ENCODE measurements around the gene SH3RF3. TPM values are rescaled to one million over a fixed set of nuclear protein-coding genes. Genes with fewer than 3 reads are reported as not detected.

Gene SH3RF3
- total RNA-seq, 1 donor from 2014 or later: 1.3 TPM

DNA sequence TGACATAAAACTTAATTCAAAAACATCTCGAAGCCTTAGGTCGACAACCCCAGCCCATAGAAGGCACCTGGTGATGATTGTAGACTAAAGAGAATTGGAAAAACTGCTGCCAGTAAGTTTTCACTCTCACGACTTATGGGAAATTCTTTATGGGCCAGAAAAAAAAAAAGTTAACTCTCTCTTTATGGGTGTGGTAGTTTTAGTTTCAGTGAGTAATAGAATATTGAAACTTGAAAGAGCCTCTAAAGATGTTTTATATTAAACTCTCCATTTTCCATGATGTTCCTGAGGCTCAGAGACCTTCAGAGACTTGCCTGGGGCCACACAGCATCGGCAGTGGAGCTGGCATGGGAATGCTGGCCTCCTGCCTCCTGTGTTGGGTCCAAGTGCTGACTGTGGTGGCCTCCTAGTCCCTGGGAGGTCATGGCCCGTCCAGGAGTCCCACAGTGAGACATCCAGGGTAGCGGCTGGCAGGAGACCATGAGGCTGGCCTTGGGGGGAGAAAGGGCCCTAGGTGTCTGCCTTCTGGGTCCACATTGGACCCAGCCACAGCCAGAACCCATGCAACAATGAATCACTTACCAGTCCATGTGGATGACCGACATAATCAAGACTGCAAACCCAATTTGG lies 325.9 kb downstream of the SH3RF3 start:
- Mint-ChIP-seq H3K4me3 (ENCODE audit: low read depth) (no peak overlapping the region), H3K36me3 (ENCODE audit: insufficient read depth) (no peaks in the 10 kb centered on the region), H3K4me1 (ENCODE audit: low read depth) (no peaks in the 10 kb centered on the region), H3K9me3 (ENCODE audit: low read depth) (no peaks in the 10 kb centered on the region), H3K27me3 (no peaks in the 10 kb centered on the region), H3K27ac (no peak overlapping the region)
- TF ChIP-seq, protein P1, sequence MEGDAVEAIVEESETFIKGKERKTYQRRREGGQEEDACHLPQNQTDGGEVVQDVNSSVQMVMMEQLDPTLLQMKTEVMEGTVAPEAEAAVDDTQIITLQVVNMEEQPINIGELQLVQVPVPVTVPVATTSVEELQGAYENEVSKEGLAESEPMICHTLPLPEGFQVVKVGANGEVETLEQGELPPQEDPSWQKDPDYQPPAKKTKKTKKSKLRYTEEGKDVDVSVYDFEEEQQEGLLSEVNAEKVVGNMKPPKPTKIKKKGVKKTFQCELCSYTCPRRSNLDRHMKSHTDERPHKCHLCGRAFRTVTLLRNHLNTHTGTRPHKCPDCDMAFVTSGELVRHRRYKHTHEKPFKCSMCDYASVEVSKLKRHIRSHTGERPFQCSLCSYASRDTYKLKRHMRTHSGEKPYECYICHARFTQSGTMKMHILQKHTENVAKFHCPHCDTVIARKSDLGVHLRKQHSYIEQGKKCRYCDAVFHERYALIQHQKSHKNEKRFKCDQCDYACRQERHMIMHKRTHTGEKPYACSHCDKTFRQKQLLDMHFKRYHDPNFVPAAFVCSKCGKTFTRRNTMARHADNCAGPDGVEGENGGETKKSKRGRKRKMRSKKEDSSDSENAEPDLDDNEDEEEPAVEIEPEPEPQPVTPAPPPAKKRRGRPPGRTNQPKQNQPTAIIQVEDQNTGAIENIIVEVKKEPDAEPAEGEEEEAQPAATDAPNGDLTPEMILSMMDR (IDR thresholded peaks at IDR 0.05; ENCODE audit: unreplicated experiment): no peak
- no peak for DNase-seq (ENCODE audit: low spot score, unreplicated experiment)

DNA sequence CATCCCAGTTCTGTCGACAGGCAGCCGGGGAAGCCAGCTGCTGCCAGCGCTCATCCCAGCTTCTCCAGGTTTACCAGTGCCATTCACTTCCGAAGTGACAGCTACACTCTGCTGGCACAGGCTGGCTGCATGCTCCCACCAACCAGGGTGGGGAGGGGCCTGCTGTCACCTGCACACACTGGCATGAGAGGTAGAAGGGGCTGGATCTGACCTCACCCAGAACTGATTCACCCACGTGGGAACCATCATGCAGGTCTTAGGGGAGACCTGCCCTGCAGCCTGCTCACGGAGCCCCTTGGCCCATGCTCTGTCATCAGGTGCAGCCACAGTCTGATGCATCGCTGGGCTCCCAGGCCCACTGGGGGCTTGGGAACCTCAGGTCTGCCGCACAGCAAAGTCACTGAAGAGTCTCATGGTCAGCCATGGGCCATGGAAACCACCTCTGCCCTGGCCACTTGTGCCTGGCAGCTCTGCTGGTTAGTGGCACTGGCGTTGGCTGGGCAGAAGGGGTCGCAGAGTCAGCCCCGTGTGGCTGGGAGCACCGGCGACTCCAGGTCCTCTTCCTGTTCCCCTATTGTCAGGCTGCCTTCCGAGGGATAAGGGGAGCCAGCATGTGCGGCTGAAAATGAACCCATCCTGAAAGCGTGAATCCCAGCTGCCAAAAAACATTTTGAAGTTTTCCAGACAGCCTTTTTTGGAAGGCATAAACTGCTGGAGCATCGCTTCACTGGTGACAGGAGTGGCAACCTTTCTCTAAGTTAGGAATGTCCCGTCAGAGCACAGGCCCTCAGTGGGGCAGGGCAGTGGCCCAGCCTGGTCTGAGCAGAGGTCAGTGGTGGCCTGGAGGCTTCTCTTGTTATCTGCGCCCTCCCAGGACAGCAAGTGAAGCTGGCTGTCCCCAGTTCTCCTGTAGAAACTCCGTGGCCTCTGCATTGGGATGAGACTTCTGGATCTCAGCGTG lies 327.0 kb downstream of the SH3RF3 start:
- no peaks in the 10 kb centered on the region for H3K4me1 Mint-ChIP-seq (ENCODE audit: low read depth)
- H3K4me3 Mint-ChIP-seq (ENCODE audit: low read depth): no peak overlapping the region
- H3K36me3 Mint-ChIP-seq (ENCODE audit: insufficient read depth): no peaks in the 10 kb centered on the region
- TF ChIP-seq, protein P1 (IDR thresholded peaks at IDR 0.05; ENCODE audit: unreplicated experiment): no peak
- no peak overlapping the region for H3K27ac Mint-ChIP-seq
- H3K27me3 Mint-ChIP-seq: no peaks in the 10 kb centered on the region
- no peaks in the 10 kb centered on the region for H3K9me3 Mint-ChIP-seq (ENCODE audit: low read depth)
- no peak for DNase-seq (ENCODE audit: low spot score, unreplicated experiment)

DNA sequence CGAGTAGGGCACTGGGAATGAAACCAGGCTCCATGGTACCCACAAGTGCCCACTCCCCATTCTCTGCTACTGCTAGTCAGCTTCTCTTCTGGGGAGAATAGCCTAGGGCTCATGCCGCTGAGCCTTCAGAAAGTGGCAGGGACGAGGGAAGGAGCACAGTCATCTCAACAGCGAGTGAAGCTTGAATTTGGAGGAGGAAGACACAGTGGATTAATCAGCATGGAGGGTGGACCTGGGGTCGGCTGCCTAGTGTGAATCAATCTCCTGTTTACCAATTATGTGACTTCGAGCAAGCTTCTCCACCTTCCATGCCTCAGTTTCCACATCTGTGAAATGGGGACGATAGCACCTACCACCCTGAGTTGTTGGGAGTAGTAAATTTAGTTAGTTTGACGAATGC lies 327.8 kb downstream of the SH3RF3 start:
- H3K4me3 Mint-ChIP-seq (ENCODE audit: low read depth): no peak overlapping the region
- no peak for DNase-seq (ENCODE audit: low spot score, unreplicated experiment)
- H3K27ac Mint-ChIP-seq: no peak overlapping the region
- H3K36me3 Mint-ChIP-seq (ENCODE audit: insufficient read depth): no peaks in the 10 kb centered on the region
- no peaks in the 10 kb centered on the region for H3K9me3 Mint-ChIP-seq (ENCODE audit: low read depth)
- TF ChIP-seq, protein P1 (IDR thresholded peaks at IDR 0.05; ENCODE audit: unreplicated experiment): no peak
- no peaks in the 10 kb centered on the region for H3K27me3 Mint-ChIP-seq
- H3K4me1 Mint-ChIP-seq (ENCODE audit: low read depth): no peaks in the 10 kb centered on the region

DNA sequence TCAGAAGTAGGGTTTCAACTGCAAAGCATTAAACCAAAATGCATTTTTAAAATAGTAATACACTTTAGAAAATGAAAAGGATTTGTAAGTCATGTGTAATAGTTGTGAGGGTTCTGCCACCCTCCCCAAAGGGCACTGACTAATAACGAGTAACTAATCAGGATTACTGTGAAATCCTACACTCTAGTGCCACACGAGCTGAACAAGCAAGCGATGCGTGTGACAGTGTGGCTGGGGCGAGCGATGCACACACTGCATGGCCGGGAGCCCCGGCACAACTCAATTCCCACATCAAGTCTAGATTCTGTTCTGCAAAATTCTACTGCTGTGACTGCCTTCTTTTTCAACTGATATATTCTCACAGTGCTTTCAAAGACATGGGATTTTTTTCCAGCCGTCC lies 328.4 kb downstream of the SH3RF3 start:
- Mint-ChIP-seq H3K27ac (no peak overlapping the region), H3K4me1 (ENCODE audit: low read depth) (no peaks in the 10 kb centered on the region), H3K9me3 (ENCODE audit: low read depth) (no peaks in the 10 kb centered on the region), H3K4me3 (ENCODE audit: low read depth) (no peak overlapping the region), H3K36me3 (ENCODE audit: insufficient read depth) (no peaks in the 10 kb centered on the region), H3K27me3 (no peaks in the 10 kb centered on the region)
- DNase-seq (ENCODE audit: low spot score, unreplicated experiment): no peak
- TF ChIP-seq, protein P1 (IDR thresholded peaks at IDR 0.05; ENCODE audit: unreplicated experiment): no peak

DNA sequence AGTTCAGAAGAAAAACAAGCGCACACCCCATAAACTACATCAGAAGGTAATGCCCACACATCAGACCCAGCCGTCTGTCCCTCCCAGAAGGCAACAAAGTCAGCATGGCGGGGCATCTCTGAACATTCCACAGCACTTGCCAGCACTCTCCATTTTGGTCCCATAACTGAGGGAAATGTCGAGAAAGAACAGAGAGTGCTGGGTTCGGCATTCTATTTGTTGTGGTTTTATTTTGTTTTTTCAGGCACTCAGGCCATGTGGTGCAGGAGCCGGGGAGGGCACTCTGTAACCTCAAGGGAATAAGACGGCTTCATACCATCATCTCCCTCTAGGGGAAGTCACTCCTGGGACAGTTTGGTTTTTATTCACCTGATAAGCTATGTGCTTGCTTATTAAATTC lies 328.8 kb downstream of the SH3RF3 start:
- H3K4me1 Mint-ChIP-seq (ENCODE audit: low read depth): no peaks in the 10 kb centered on the region
- DNase-seq (ENCODE audit: low spot score, unreplicated experiment): no peak
- H3K4me3 Mint-ChIP-seq (ENCODE audit: low read depth): no peak overlapping the region
- TF ChIP-seq, protein P1 (IDR thresholded peaks at IDR 0.05; ENCODE audit: unreplicated experiment): no peak
- no peaks in the 10 kb centered on the region for H3K9me3 Mint-ChIP-seq (ENCODE audit: low read depth)
- no peak overlapping the region for H3K27ac Mint-ChIP-seq
- no peaks in the 10 kb centered on the region for H3K36me3 Mint-ChIP-seq (ENCODE audit: insufficient read depth)
- H3K27me3 Mint-ChIP-seq: no peaks in the 10 kb centered on the region
